H9 (cell line): ENCODE results near the gene ASIC4. TPM values are rescaled to one million over a fixed set of nuclear protein-coding genes. Genes with fewer than 3 reads are reported as not detected.
A peak's percentile ranks its signal among the peaks of the same experiment; 100 is the strongest.

Experiments used
- DNase-seq: peaks from one replicate; pipeline ENCODE4 v3.0.0-alpha.2; 2017
- H2AFZ ChIP-seq: one replicate; pipeline ENCODE4 v1.6.1; 2013; ENCODE audit warnings: mild to moderate bottlenecking, low read length, control low read depth, moderate library complexity
- H2AK5ac ChIP-seq: 2 replicates; pipeline ENCODE4 v1.6.1; 2013; ENCODE audit warnings: low read length, control low read depth, mixed read lengths; ENCODE audit not compliant: insufficient read length
- H2BK120ac ChIP-seq: one replicate; pipeline ENCODE4 v1.6.1; 2013; ENCODE audit warnings: low read depth, mild to moderate bottlenecking, low read length, control low read depth, inconsistent platforms; ENCODE audit not compliant: poor library complexity, severe bottlenecking
- H2BK12ac ChIP-seq: 2 replicates; pipeline ENCODE4 v1.6.1; 2013; ENCODE audit warnings: low read length, control low read depth, mixed read lengths, low read depth; ENCODE audit not compliant: insufficient read length
- H2BK15ac ChIP-seq: 2 replicates; pipeline ENCODE4 v1.6.1; 2013; ENCODE audit warnings: low read depth, low read length, control low read depth
- H2BK20ac ChIP-seq: one replicate; pipeline ENCODE4 v1.6.1; 2013; ENCODE audit warnings: low read depth, mild to moderate bottlenecking, low read length, control low read depth, inconsistent platforms; ENCODE audit not compliant: poor library complexity, severe bottlenecking
- H2BK5ac ChIP-seq: 2 replicates; pipeline ENCODE4 v1.6.1; 2013; ENCODE audit warnings: low read length, control low read depth, mixed read lengths; ENCODE audit not compliant: insufficient read length
- H3K14ac ChIP-seq: 2 replicates; pipeline ENCODE4 v1.6.1; 2013; ENCODE audit warnings: low read length, control low read depth; ENCODE audit not compliant: insufficient read depth
- H3K18ac ChIP-seq: 2 replicates; pipeline ENCODE4 v1.6.1; 2013; ENCODE audit warnings: low read depth, mild to moderate bottlenecking, mixed read lengths, low read length, control low read depth; ENCODE audit not compliant: insufficient read length
- H3K23ac ChIP-seq: 2 replicates; pipeline ENCODE4 v1.6.1; 2013; ENCODE audit warnings: low read length, control low read depth, mixed read lengths, low read depth; ENCODE audit not compliant: insufficient read length
- H3K23me2 ChIP-seq: 2 replicates; pipeline ENCODE4 v1.6.1; 2013; ENCODE audit warnings: low read depth, mild to moderate bottlenecking, mixed read lengths, low read length, control low read depth; ENCODE audit not compliant: insufficient read length, poor library complexity, severe bottlenecking
- H3K27ac ChIP-seq: 2 replicates; pipeline ENCODE4 v1.5.1; 2013; ENCODE audit warnings: low read length, control low read depth, mixed read lengths, low read depth; ENCODE audit not compliant: insufficient read length
- H3K27me3 ChIP-seq: 2 replicates; pipeline ENCODE4 v1.6.1; 2013; ENCODE audit warnings: low read length, control low read depth, inconsistent platforms; ENCODE audit not compliant: insufficient read depth
- H3K4ac ChIP-seq: 2 replicates; pipeline ENCODE4 v1.6.1; 2013; ENCODE audit warnings: low read depth, mild to moderate bottlenecking, control low read depth, inconsistent platforms, low read length, moderate library complexity
- H3K4me1 ChIP-seq: 2 replicates; pipeline ENCODE4 v1.6.1; 2013; ENCODE audit warnings: low read length, control low read depth, inconsistent platforms; ENCODE audit not compliant: insufficient read depth
- H3K4me2 ChIP-seq: 2 replicates; pipeline ENCODE4 v1.6.1; 2013; ENCODE audit warnings: low read length, control low read depth, mixed read lengths; ENCODE audit not compliant: insufficient read length, insufficient read depth
- H3K56ac ChIP-seq: 2 replicates; pipeline ENCODE4 v1.6.1; 2013; ENCODE audit warnings: low read depth, mild to moderate bottlenecking, mixed read lengths, low read length, control low read depth; ENCODE audit not compliant: insufficient read length
- H3K79me1 ChIP-seq: 2 replicates; pipeline ENCODE4 v1.6.1; 2013; ENCODE audit warnings: low read depth, mild to moderate bottlenecking, moderate library complexity, low read length, control low read depth, inconsistent platforms; ENCODE audit not compliant: insufficient read depth, poor library complexity, severe bottlenecking
- H3K79me2 ChIP-seq: 2 replicates; pipeline ENCODE4 v1.6.1; 2013; ENCODE audit warnings: low read length, control low read depth, inconsistent platforms; ENCODE audit not compliant: insufficient read depth
- H3K9ac ChIP-seq: 2 replicates; pipeline ENCODE4 v1.6.1; 2013; ENCODE audit warnings: low read length, control low read depth, mixed read lengths; ENCODE audit not compliant: insufficient read length; ENCODE audit errors: extremely low read depth
- H3K9me3 ChIP-seq: one replicate; pipeline ENCODE4 v1.6.1; 2013; ENCODE audit warnings: low read depth, low read length, inconsistent platforms; ENCODE audit not compliant: control insufficient read depth
- H3T11ph ChIP-seq: one replicate; pipeline ENCODE4 v1.6.1; 2013; ENCODE audit warnings: mild to moderate bottlenecking, low read length, control low read depth, inconsistent platforms
- H4K20me1 ChIP-seq: one replicate; pipeline ENCODE4 v1.6.1; 2013; ENCODE audit not compliant: control insufficient read depth, insufficient read length, insufficient read depth
- H4K5ac ChIP-seq: 2 replicates; pipeline ENCODE4 v1.6.1; 2013; ENCODE audit warnings: low read depth, mild to moderate bottlenecking, mixed read lengths, low read length, control low read depth; ENCODE audit not compliant: insufficient read length
- H4K8ac ChIP-seq: replicated peaks from 2 replicates; pipeline ENCODE4 v1.6.1; 2013; ENCODE audit warnings: low read length, control low read depth, mixed read lengths, low read depth; ENCODE audit not compliant: insufficient read length
- H4K91ac ChIP-seq: 2 replicates; pipeline ENCODE4 v1.6.1; 2013; ENCODE audit warnings: low read depth, mild to moderate bottlenecking, moderate library complexity, mixed read lengths, low read length, control low read depth; ENCODE audit not compliant: insufficient read length
- H3K27ac Mint-ChIP-seq, 3 experiments: 2 replicates in 2 of 3; 3 replicates in 1 of 3; pipeline ENCODE4 v1.8.0; 2020 to 2021; ENCODE audit warnings: mixed read lengths in 3 of 3, mild to moderate bottlenecking in 1 of 3, moderate library complexity in 1 of 3
- H3K27me3 Mint-ChIP-seq: 2 replicates; pipeline ENCODE4 v1.8.0; 2021; ENCODE audit warnings: low read depth, mild to moderate bottlenecking, moderate library complexity, mixed read lengths
- H3K36me3 Mint-ChIP-seq, 3 experiments: 2 replicates in 2 of 3; 3 replicates in 1 of 3; pipeline ENCODE4 v1.8.0; 2020 to 2021; ENCODE audit warnings: low read depth in 3 of 3, mixed read lengths in 3 of 3; ENCODE audit not compliant: insufficient read depth in 1 of 3
- H3K4me1 Mint-ChIP-seq, 2 experiments: 2 replicates each; pipeline ENCODE4 v1.8.0; 2020; ENCODE audit warnings: mixed read lengths in 2 of 2
- H3K4me3 Mint-ChIP-seq, 2 experiments: 2 replicates in 1 of 2; 3 replicates in 1 of 2; pipeline ENCODE4 v1.8.0; 2020 to 2021; ENCODE audit warnings: mild to moderate bottlenecking in 2 of 2, mixed read lengths in 2 of 2, moderate library complexity in 1 of 2
- H3K9me3 Mint-ChIP-seq, 2 experiments: 2 replicates in 1 of 2; 3 replicates in 1 of 2; pipeline ENCODE4 v1.8.0; 2020; ENCODE audit warnings: mild to moderate bottlenecking in 2 of 2, mixed read lengths in 2 of 2, moderate library complexity in 1 of 2
- CTCF ChIP-seq: fragments of 200-600 bp; sonication (generic); conservative IDR thresholded peaks from 3 replicates; pipeline ENCODE4 v1.8.0; 2021; ENCODE audit warnings: antibody characterized with exemption, mild to moderate bottlenecking
- WGBS: extraction: QIAGEN DNeasy Blood & Tissue Kit; methylation state at CpG from one replicate; pipeline ENCODE4 v1.1.7; 2013; ENCODE audit warnings: missing lambda C conversion rate, low lambda C conversion rate, mixed read lengths; ENCODE audit not compliant: insufficient read length; ENCODE audit errors: extremely low coverage; 5-methylcytosine and 5-hydroxymethylcytosine counted together
- total RNA-seq: library from RNA; stranded (reverse); gene quantifications from 2 replicates; pipeline ENCODE4 v1.2.1, GENCODE V29; 2021

ASIC4 gene
- total RNA-seq, 1 experiment from 2014 or later, result 0.37 TPM

DNA sequence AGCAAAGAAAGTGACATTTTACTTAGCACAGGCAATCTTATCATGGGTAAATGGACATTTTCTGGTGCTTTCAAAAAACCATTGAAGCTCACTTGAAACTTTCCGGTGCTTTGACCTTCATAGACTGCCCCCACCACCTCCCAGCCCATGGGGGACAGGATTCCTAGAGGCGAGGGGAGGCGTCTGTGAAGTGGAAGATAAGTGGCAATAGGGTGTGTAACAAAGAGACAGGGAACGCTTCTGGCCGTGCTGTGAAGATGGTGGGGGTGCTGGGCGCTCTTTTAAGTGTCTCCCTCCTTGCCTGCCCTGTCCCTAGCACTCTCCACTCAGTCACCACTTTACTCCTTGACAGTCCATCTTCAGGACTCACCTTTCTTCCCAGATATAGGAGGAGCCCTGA lies 39.0 kb upstream of the ASIC4 start:
- peaks cover 0 to 4% (median 0%) of the 10 kb centered on the region in 3 experiments; a peak in 3 of 7 replicates for H3K36me3 Mint-ChIP-seq
- H3K56ac ChIP-seq, result no peak overlapping the region
- no peak overlapping the region for H4K91ac ChIP-seq
- no peak overlapping the region for H2AK5ac ChIP-seq
- H3K79me1 ChIP-seq, result no peaks in the 10 kb centered on the region
- H3K4me2 ChIP-seq, result no peak overlapping the region
- peak overlapping the region in 1 of 2 experiments; percentile 13; a peak in 2 of 5 replicates for H3K4me3 Mint-ChIP-seq
- no CpG with 5 or more reads among the region's 6 CpGs for WGBS
- peaks cover 7% of the 10 kb centered on the region for H3K27me3 Mint-ChIP-seq
- no peaks in the 10 kb centered on the region for H3K79me2 ChIP-seq
- H2BK12ac ChIP-seq, result no peak overlapping the region
- H2BK5ac ChIP-seq, result no peak overlapping the region
- H2BK15ac ChIP-seq, result no peak overlapping the region
- no peak for TF ChIP-seq CTCF
- no peak overlapping the region for H3K23ac ChIP-seq
- H3K4ac ChIP-seq, result no peak overlapping the region
- no peak for DNase-seq
- no peak overlapping the region for H2BK20ac ChIP-seq
- no peak overlapping the region for H3K27ac Mint-ChIP-seq
- H3K14ac ChIP-seq, result no peak overlapping the region
- no peak overlapping the region for H2AFZ ChIP-seq
- H2BK120ac ChIP-seq, result no peak overlapping the region
- H3K9me3 ChIP-seq, result no peaks in the 10 kb centered on the region
- H3T11ph ChIP-seq, result no peak overlapping the region
- H3K9ac ChIP-seq, result no peak overlapping the region
- H3K27ac ChIP-seq, result no peak overlapping the region
- no peak overlapping the region for H4K5ac ChIP-seq
- H4K20me1 ChIP-seq, result no peaks in the 10 kb centered on the region
- H3K4me1 Mint-ChIP-seq, result peaks cover 18 to 23% of the 10 kb centered on the region in 2 experiments
- no peaks in the 10 kb centered on the region for H3K4me1 ChIP-seq
- no peaks in the 10 kb centered on the region; a peak in 1 of 5 replicates for H3K9me3 Mint-ChIP-seq
- no peak overlapping the region for H4K8ac ChIP-seq
- no peak overlapping the region for H3K18ac ChIP-seq
- no peaks in the 10 kb centered on the region for H3K27me3 ChIP-seq
- H3K23me2 ChIP-seq, result peaks cover 2% of the 10 kb centered on the region
